ENCODE results near the gene TNIK.
A peak's percentile ranks its signal among the peaks of the same experiment; 100 is the strongest.
"Not testable (repeated sequence)": the region's sequence is repeated elsewhere in the genome, so short reads cannot be mapped to it uniquely, and the experiment has no call there.

The TNIK gene

DNA sequence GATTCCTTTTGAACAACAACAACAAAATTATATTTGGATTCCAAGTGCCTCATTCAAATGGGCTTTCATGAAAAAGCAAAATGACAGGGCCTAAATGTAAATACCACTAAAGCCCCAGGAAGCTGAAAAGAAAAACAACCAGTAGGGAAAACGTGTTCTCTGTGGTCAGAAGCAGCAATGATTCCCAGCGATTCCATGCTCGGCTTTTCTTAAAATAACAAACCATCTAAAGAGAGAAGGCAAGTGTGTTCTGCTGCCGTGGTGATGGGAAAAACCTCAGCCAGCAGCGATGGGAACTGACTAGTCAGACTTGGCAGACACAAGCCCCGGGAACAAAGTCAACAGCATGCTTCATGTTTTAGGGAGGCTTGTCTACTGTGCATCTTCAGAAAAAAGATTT is 153.6 kb downstream of the TNIK start:
- no peak for DNase-seq

- not testable (repeated sequence) for DNase-seq
These were observed 154.4 kb downstream of the TNIK start for GRCh38 chr3:171305823-171306222.

DNA sequence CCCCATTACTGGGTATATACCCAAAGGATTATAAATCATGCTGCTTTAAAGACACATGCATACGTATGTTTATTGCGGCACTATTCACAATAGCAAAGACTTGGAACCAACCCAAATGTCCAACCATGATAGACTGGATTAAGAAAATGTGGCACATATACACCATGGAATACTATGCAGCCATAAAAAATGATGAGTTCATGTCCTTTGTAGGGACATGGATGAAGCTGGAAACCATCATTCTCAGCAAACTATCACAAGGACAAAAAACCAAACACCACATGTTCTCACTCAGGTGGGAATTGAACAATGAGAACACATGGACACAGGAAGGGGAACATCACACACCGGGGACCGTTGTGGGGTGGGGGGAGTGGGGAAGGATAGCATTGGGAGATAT is 155.7 kb downstream of the TNIK start:
- not testable (repeated sequence) for DNase-seq

DNA sequence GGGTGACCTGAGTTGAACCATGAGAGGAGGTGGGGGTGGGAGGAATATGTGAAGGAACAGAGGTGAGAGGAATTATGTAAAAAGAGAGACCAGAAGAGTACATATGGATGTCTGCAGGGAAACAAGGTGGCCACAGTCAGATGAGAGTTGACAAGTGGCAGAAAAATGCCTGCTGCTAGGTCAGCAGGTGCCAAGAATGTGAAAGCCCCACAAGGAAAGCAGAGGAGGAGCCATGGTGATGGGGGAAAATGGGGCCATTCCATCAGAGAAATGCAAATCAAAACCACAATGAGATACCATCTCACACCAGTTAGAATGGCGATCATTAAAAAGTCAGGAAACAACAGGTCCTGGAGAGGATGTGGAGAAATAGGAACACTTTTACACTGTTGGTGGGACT is 156.2 kb downstream of the TNIK start:
- not testable (repeated sequence) for DNase-seq

DNA sequence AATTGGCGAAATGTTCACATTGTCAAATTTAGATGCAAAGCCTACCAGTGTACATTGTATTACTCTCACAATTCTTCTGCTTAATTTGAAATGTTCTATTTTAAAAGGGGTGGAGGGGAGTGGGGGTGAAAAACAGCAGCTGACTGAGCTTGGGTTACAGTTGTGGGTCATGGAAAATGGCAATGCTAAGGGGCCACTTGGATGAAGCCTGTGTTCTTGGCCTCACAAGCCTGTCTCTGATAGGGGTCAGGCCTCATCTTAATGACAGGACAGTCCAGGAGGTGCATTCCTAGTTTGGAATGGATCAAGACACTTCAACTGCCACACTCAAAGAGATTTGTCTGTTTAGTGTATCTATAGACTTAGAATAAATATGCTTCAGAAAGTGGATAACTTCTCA is 158.2 kb downstream of the TNIK start:
- no peak for DNase-seq

DNA sequence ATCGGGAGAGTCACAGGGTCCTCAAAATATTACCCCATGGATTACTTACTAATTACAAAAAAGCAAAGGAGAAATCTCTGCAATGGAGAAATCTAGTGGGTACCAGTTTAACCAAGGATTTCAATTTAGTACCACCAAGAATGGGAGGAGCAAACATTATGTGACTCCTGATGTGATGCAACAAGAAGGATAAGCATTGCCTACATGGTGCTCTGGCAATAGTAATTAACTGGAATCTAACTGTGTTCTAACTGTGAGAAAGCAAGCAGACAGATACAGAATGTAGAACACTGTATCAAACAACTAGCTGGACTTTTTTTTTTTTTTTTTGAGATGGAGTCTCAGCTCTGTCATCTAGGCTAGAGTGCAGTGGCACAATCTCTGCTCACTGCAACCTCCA is 159.2 kb downstream of the TNIK start:
- no peak for DNase-seq

- DNase-seq, result no peak
These were observed 162.3 kb downstream of the TNIK start for GRCh38 chr3:171297951-171298350.

- DNase-seq, result no peak
These were observed 163.0 kb downstream of the TNIK start for GRCh38 chr3:171297207-171297606.

DNA sequence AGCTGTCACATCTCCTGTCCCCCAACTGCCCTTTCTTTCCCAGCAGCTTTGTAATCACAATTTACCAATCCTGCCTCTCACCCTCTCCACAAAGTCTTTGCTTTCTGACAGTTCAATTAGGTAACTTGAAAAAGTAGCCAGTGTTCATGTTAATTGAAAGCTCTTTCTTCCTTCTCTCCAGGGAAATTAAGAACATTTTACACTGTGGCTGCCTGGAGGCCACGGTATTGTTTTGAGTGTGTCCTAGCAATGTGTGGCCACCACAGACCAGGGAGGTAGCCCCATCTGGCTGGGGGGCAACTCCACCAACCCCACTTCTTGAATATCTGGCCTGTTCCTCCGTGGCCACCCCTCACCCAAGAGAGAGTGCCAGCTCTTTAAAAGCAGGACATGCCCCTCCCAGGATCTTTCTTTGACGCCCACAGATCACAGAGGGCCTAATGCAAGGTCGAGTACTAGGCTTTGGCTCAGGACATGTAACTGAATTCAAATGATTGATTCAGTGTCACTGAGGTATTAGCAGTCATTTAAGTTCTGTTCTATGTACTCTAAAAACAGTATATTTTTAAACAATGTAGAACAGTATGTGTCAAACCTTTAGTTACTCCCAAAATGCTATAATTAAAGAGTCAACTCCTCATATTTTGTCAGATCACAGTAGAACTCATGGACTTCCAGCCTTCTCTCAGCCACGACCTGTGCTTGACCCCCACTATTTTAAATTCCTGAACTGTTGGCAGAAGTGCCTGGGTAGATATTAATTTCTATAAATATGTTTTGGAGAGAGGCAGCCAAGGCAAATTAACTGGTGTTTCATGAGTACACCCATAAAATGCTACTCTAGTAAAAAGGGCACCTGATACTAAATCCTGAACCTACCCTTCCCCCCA is 164.5 kb downstream of the TNIK start:
- DNase-seq, result no peak

DNA sequence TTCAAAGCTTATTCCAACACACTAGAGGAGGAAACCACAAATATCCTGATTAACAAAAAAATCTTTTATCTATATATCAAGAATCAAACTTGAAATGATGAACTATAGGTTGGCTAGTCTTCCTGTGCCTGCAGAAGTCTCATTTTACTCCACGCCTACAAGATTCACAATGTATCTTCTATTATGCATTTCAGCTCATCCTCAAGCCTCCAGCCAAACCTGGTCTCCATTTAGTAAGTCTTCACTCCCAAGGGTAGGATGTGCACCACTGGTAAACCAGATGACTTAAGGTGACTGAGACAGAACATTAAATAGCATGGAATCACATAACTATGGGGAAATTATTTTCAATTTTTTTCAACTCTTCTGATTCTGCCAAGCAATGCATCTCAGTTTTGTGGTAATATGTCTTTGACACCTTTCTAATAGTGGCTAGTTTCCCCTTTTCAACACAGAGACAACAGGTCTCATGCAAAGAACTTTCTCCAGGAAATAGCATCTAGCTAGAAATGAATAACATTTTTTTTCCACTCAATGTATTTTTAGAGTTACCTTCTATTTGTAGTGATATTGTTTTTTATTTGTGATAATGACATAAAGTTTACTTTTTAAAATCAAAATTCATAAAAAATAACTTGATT is 166.9 kb downstream of the TNIK start:
- DNase-seq, result no peak

GRCh38 chr3:171290680-171291079 is 169.5 kb downstream of the TNIK start:
- DNase-seq, result no peak

DNA sequence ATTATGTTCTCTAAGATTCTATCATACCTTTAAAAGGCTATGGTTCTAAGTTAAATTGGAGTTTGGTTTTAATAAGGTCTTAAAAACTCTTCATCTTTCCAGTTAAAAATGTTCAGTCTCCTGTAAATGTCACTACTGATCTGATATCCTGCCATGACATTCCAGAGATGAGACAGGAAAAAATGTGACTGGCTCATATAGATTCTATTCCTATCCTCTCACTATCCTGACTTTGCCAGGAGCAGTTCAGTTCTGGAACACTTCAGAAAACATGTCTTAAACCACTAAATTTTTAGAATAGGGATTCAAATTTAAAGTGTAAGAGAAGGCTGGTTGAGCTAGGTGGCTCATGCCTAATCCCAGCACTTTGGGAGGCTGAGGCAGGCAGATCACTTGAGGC is 170.9 kb downstream of the TNIK start:
- no peak for DNase-seq

- not testable (repeated sequence) for DNase-seq
These were observed 172.4 kb downstream of the TNIK start for GRCh38 chr3:171287761-171288160.

DNA sequence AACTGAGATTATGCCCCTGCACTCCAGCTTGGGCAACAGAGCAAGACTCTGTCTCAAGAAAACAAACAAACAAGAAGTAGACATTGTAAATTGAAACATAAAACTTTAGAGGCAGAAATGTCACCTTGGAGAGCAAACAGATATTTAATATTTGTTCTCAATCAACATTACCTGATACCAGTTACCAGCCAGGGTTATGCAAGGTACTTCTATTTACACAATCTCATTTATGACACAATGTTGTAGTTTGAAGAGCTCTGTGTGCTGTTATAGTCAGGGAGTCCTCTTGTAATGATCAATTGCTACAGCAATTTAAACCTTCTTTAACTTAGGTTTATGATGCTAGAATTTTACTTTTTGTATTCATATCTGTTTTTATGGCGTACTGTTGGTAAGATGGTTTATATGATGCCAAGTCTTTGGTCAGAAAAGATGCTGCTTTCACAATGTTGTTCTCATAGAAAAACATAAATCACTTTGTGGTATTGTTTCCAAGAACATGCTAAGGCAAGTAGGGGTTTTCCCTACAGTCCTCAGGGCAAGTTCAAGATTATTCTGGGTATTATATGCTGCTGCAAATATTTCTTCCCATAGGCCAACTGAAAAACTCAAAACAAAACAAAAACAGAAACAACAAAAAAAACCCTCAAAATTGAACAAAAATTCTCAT is 173.5 kb downstream of the TNIK start:
- no peak for DNase-seq

DNA sequence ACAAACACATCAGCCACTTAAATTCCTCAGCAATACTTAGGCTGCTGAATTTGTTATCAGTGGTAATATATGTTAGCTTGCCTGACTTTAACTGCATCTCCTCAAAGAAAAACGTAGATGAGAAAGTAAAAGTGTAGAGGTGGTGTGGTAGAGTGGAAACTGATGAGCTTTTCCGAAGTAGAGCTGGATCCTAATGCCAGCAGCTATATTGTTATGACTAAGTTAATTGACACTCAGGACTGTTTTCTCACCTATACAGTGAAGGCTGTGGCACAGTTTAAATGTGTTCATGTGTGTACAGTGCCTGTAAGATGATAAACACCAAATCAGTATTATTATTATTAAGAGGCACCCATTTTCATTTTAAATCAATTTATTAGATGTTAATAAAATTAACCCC is 174.9 kb downstream of the TNIK start:
- no peak for DNase-seq

- DNase-seq, result peak; percentile 19
These were observed 175.7 kb downstream of the TNIK start for GRCh38 chr3:171284308-171285075.

DNA sequence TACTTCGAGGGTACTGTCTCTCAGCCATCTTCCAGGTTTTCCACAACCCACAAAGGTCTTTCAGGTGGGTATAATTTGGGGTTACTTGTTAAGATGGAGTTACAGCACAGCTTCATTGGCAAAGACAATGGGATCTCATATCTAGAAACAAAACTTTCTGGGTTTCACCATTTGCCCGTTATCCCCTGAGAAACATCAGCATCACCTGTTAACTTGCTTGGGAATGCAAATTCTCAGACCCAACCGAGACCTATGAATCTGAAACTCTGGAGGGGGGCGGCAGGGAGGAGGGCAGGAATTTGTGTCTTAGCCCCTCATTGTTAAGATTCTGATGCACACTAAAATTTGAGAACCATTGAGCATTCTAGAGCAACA is 176.4 kb downstream of the TNIK start:
- no peak for DNase-seq

DNA sequence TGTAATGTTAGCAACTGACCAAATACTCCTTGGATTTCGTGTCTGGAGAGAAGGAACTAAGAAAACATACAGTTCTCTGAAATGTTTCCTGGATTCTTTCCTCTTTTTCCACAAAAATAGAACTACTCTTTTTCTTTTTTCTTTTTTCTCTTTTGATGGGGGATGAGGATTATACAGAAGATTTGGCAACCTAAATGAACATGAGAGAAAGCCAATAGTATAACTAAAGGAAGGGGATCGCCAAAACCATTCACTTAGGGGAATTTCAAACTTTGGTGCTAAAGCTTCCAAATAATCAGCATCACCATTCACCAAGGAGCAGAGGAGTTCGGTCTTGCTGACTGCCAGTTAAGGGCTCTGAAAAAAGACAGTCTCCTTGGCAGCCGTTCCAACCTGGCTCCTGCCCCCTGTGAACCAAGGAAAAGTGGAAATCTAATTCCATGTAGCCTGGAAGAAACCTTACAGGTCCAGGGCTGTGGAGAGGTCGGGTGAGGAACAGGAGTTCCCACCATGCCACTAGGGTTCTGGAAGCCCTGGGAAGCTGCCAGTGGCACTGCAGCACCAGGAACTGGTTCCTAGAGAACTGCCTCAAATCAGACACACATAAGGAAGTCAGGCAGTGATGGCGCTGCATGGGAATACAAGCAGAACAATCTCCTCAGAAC is 176.9 kb downstream of the TNIK start:
- no peak for DNase-seq

DNA sequence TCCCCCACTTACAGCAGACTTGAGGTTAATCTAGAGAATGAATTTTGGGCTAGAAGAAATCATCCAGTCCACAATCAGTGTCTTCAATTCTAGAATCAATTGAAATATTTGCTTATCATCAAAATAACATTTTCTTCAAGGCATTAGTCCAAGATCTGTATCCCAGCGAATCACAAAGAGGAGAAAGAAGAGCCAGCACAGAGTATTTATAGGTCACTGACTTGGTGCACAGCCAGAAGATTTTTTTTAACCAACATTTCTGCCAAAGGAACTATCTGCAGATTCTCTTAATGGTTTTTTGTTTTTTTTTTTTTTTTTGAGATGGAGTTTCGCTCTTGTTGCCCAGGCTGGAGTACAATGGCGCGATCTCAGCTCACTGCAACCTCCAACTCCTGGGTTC is 178.2 kb downstream of the TNIK start:
- DNase-seq, result no peak

DNA sequence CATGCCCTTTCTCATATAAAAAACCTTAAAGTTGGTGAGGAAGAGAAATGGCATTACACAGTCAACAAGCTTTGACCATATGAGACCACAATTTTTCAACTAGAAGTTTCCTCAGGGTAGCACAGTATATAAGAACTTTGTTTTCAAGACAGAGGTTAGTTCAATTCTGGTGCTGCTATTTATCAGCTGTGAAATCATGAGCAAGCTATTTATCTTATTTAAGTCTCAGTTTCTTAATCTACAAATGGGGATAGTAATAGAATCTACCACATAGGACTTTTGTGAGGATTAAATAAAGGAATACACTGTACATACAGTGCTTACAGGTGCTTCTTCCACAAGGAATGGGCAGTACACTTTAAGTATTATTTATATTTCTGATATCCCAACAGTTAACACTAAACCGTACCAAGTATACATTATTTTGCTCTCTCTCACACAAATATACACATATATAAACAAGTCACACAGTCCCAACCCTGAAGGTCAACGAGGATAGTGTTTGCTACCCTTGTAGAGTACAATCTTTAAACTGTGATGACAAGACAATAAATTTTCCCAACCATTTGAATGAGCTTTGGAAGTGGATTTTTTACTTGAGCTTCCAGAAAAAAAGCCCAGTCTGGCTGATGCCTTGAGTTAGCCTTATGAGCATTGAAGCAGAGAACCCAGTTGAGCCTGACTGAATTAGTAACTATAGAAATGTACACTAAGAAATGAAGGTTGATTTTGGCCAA is 178.8 kb downstream of the TNIK start:
- DNase-seq, result no peak

- DNase-seq, result no peak
These were observed 180.2 kb downstream of the TNIK start for GRCh38 chr3:171279972-171280371.

DNA sequence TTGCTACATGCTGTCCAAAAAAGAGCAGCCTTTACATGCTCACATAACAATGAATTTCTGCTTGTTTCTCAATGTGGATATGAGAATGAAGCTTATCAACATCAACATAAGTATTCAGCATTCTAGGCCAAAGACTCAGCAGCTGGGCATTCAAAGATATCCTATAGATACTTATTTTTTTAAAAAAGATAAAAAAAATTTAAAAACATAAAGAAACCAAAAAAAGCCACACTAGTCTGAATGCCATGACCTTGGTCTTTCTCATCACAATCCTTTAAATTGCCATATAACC is 182.0 kb downstream of the TNIK start:
- no peak for DNase-seq
